NCI-H774 (cell line): Measurements from ENCODE around the gene TPK1.
"Not testable (repeated sequence)": the region's sequence is repeated elsewhere in the genome, so short reads cannot be mapped to it uniquely, and the experiment has no call there.

ENCODE experiments used
- DNase-seq: peaks from one replicate; lab custom pipeline; 2025; lab: John Stamatoyannopoulos, UW

TPK1 gene

DNA sequence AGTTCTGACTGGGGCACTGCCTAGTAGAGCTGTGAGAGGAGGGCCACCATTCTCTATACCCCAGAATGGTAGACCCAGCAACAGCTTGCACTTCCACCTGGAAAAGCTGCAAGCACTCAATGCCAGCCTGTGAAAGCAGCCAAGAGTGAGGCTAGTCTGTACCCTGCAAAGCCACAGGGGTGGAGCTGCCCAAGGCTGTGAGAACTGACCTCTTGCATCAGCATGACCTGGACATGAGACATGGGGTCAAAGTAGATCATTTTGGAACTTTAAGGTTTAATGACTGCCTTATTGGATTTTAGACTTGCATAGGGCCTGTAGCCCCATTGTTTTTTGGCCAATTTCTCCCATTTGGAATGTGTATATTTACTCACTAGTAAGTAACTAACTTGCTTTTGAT, 206.3 kb downstream of the TPK1 start:
- DNase-seq = no peak

DNA sequence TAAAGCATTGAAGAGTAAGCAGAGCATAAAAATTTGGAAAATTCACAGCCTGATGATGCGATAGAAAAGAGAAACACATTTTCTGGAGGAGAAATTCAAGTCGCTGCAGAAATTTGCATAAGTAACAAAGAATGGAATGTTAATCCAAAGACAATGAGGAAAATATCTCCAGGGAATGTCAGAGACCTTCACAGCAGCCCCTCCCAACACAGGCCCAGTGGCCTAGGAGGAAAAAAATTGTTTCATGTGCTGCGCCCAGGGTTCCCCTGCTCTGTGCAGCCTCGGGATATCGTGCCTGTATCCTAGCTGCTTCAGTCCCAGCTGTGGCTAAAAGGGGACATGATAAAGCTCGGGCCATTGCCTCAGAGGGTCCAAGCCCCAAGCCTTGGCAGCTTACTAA, 206.8 kb downstream of the TPK1 start:
- no peak for DNase-seq

DNA sequence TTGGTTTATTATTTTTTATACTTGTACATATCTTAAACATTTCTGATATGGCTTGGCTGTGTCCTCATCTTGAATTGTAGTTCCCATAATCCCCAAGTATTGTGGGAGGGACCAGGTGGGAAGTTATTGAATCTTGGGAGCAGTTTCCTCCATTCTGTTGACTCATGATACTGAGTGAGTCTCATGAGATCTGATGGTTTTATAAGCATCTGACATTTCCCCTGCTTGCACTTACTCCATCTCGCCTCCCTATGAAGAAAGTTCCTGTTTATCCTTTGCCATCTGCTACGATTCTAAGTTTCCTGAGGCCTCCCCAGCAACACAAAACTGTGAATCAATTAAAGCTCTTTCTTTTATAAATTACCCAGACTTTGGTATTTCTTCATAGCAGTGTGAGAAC, 207.7 kb downstream of the TPK1 start:
- DNase-seq = no peak

DNA sequence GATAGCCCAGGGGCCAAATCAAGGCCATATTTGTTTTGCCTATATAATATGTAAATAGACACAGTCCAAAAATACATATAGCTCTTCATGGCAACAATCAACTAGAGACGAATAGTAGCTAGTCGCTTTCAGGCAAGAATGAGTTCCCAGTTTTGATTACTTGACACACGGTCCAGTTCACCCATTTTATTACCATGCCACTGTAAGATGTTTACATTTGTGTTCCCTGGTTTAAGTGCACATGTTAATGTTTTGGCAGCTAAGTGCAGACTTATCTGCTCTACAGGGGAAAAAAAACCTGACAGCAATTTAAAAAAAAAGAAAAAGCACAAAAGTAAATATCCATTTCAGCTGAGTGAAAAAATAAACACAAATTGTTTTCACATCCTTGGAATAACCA, 213.1 kb downstream of the TPK1 start:
- no peak for DNase-seq

DNA sequence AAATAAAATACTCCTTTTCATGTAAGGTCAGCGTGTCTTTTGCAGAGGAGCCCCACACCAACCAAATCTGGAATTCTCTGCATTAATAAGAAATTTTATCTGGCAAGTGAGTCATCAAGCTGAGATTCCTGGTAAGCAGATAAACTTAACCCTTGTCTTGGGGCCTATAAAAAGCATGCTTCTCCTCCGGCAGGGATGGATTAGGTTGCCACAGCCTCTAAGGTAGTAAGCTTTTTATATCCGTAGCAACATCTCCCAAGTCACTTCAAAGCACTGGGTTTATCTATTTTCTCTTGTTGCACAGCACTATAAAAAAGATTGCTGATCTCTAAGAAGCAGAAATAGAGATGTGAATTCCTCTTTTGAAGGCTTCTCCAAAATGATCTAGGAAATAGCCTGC, 229.6 kb downstream of the TPK1 start:
- no peak for DNase-seq

DNA sequence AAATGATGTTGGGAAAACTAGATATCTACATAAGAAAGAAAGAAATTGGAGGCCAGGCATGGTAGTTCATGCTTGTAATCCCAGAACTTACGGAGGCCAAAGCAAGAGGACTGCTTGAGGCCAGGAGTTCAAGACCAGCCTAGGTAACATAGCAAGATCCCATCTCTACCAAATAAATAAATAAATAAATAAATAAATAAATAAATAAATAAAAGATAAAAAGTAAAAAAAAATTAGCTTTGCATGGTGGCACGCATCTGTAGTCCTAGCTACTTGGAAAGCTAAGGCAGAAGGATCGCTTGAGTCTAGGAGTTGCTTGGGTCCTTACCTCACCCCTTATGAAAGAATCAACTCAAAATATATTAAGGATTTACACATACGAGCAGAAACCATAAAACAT, 238.9 kb downstream of the TPK1 start:
- DNase-seq = no peak

DNA sequence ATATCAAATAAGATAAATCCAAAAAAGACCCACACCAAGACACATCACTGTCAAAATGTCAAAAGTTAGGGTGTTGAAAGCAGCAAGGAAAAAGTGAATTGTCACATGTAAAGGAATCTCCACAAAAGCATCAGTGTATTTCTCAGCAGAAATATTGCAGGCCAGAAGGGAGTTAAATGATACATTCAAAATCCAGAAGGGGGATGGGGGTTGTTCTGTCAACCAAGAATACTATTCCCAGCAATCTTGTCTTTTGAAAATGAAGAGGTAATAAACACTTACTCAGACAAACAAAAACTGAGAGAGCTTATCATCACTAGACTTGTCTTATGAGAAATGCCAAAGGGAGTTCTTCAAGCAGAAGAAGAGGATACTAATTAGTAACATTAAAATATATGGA, 241.3 kb downstream of the TPK1 start:
- no peak for DNase-seq

DNA sequence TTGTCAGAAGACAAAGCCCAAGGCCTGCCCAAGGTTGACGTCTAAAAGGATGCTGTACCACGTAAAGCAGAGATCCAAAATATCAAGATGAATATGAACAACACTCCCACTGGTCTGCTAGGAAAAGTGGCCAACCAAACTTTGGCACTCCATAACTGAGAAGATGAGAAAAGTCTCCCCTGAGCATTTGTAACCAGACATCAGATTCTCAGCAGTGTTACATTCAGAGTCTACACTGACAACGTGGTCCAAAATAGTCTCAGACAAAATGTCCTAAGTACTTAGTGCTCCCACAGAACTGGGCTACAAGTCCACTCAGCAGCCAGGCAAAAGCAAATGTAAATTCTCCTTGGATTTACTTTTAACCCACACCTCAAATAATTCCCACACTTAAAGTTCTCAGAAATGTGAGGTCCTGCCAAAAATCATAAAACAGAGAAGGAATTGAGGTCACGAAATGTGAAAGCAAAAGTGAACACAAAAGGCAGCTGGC, 247.2 kb downstream of the TPK1 start:
- DNase-seq = no peak

DNA sequence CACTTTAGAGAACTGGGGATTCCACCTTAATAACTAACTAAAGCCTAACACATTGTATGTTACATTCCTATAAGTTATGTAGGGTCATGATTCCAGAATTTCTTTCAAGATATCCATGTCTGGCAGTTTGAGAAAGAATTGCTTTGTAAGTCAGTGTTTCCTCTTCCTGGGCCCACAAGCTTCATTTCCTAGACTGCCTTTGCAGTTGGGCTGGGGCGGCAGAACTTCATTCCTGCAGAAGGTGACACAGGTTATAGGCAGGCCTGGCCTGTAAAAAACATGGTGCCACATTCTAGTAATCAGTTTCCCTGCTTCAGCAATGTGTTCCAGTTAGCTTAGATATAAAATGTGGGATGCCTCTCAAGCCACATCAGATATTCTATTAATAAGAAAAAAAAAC, 248.2 kb downstream of the TPK1 start:
- no peak for DNase-seq

DNA sequence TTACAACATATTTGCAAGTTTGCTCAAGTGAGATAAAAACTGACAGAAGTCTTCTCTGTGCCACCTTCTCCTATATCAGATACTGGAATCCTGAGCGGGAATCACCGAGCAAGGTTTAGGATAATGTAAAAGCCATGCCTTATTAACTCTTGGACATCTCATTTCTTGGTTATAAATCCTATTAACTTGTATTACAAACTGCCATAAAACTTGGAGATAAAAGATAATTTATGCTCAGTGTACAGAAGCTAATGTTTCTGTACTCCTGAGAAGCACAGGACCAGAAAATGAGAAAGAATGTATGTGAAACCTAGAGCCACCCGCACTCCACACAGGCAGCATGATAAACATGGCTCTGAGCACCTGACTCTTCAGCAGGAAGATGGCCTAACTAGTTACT, 251.1 kb downstream of the TPK1 start:
- DNase-seq = no peak

DNA sequence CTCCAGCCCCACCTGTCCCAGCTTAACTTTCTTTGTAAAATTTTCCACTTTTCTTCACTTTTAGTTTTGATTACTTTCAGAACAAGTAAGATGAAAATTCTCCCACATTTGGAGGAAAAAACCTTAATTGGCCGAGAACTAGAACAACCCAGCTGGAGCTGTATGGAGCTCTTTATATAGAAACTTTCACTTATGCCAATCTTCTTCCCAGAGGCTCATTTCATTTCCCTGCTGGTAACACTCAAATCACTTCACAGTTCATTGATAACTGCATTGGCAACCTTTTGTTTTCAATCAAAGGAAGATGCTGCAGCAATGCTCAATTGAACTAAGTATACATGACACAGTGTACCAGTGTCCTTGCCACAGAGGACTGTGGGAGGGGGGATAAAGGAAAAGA, 256.2 kb downstream of the TPK1 start:
- no peak for DNase-seq

DNA sequence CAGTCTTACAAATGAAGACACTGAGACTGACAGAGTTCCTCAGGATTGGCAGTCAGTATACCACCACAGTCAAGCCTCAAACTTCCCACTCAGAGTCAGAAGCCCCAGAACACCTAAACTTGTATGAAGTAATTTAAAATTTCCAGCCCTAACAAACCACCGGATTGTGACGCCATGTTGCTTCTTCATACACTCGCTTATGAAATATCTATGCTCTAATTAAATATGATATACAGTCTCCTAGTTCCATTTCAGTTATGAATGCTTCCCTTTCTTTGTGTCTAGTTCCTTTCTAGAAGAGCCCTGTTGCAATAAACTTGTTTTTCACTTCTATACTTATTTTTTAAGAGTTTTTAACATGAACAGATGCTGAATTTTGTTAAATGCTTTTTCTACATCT, 260.4 kb downstream of the TPK1 start:
- no peak for DNase-seq

DNA sequence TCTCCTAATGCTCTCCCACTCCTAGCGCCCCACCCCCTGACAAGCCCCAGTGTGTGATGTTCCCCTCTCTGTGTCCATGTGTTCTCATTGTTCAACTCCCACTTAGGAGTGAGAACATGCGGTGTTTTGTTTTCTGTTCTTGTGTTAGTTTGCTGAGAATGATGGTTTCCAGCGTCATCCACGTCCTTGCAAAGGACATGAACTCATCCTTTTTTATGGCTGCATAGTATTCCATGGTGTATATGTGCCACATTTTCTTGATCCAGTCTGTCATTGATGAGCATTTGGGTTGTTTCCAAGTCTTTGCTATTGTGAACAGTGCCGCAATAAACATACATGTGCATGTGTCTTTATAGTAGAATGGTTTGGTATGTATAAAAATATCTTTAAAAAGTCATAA, 261.1 kb downstream of the TPK1 start:
- not testable (repeated sequence) for DNase-seq

DNA sequence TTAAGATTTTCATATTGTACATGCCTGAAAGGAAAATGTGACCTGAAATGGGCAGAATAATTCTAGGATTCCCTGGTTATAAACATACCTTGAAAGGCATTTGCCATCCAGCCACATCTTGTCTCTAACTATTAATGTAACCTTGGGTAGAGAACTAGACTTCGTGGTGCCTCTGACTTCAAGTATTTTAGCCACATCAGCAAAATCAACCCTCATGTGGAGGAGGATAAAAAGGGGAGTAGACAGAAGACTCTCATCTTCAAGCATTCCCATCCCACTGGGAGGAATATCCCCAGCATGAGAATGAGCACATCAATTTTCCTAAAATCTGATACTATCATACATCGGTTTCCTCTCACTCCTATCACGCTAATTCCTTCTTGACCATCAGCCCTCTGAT, 267.6 kb downstream of the TPK1 start:
- no peak for DNase-seq

DNA sequence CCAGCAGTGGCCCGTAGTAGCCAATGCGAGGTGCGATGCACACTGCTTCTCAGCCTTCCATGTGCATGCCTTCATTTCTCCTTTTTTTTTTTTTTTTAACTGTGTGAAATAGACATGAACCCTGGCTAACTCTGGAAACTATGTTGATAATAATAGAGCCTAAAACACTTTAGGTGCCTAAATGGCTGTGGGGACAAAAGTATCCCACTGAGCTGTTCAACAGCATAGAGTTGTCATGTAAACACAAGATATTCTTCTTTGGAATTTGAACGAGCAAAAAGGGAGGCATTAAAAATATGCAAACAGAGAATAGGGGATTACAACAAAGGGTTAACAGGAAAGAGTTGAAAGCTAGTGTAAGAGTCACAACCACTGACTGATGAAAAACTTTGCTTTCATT, 270.3 kb downstream of the TPK1 start:
- DNase-seq = no peak

DNA sequence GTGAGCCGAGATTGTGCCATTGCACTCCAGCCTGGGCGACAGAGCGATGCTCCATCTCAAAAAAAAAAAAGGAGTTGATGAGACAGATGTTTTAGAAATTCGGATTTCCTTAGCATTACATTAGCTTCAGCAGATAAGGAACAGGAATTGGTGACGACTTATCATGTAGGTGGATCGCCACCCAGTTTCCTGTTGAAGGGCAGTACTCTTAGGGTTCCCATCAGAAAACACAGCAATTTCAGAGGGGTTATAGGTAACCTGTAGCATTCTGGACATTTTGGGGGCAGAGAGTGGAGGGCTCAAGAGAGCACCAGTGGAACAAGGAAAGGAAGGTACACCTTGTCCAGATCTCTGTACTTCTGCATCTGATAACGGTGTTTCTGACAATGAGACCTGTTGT, 286.0 kb downstream of the TPK1 start:
- no peak for DNase-seq

DNA sequence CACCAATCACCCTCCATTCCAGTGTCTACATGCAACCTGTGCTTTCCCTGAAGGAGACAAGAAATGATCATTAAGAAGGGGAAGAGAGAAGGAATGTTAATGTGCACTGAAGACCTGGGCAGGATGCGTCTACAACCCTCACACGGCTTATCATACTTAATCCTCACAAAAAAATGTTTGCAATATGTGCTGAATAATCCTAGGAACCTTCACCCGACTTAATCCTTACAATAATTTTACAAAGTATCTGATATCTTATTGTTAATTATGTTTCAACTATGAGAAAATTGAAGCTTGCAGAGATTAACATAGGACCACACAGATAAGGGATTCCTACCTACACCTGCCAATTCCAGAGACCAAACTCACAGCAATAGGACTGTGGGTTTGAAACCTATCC, 287.3 kb downstream of the TPK1 start:
- no peak for DNase-seq

DNA sequence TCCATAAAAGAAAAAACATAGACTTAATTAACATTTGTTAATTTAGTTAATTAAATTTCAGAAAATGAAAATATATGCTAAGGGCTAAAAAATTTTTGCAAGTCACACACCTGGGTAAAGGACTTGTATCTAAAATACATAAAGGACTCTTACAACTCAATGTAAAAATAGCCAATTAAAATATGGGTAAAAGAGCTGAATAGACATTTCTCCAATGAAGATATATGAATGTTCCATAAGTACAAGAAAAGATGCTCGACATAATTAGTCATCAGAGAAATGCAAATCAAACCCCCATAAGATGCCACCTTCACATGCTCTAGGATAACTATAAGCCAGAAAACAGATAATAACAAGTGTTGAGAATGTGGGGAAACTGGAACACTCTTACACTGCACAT, 288.0 kb downstream of the TPK1 start:
- DNase-seq = no peak

DNA sequence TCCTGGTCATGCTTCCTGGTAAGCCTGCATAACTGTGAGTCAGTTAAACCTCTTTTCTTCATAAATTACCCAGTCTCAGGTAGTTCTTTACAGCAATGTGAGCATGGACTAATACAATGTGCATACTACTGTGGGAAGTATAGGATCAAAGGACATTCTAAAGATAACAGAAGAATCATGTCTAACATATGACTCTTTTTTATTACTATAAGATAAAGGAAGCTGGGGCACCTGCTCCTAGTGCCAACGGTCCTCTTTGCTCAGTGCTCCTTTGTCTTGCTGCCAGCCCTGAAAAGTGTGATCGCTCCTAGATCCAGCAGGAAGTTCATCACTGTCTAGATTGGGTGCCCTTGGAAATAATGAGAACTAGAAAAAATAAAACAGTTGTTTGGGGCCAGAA, 289.1 kb downstream of the TPK1 start:
- no peak for DNase-seq

DNA sequence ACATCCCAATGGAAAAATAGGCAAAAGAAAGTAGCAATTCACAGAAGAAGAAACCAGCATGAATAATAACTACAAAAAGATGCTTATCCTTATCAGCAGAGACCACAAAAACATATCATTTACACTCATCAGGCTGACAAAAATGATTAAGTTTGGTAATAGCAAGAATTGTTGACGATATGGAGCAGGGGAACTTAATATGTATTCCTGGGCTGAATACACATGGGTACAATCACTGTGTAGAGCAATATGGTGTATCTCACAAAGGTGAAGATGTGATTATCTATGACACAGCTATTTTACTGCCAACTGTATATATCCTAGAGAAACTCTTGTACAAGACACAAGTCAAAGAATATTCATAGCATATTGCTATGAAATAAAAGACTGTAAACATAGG, 290.5 kb downstream of the TPK1 start:
- no peak for DNase-seq

DNA sequence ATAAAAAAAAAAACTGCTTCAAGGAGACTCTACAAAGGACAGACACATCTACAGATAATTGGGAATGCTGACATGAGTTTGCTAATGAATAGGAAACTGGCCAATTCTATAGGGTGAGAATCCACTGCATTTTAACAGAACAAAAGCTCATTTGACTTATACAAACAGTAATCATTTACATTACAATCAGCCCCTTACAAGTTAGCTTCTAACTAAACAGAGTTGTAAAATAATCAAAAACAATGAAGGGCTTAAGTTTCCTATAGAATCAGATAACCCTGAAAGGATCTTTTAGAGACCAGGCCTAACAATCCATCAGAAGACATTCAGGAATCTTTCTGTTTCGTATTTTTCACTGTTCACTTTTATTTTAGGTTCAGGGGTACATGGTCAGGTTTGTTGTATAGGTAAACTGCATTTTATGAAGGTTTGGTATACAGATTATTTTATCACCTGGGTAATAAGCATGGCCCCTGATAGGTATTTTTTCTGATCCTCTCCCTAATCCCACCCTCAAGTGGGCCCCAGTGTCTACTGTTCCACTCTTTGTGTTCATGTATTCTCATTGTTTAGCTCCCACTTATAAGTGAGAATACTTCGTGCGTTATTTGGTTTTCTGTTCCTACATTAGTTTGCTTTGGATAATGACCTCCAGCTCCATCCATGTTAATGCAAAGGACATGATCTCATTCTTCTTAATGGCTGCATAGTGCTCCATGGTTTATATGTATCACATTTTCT, 301.0 kb downstream of the TPK1 start:
- DNase-seq = no peak

DNA sequence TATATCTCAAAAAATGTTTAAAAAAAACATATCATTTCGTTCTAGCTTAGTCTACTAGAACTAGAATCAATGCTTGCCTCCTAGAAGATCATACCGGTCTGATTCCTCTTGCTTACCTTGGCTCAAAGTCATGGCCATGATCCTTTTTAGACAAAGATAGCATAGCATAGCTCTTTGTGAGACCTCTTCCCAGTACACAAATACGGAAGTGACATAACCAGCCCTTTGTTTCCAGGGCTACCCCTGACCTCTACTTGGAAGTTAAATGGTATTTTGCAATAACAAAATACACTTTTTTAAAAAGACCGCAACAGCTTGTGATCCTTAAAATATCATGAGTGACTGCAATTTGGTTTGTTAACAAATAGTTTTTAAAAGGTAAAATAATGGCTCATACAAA, 301.7 kb downstream of the TPK1 start:
- no peak for DNase-seq

DNA sequence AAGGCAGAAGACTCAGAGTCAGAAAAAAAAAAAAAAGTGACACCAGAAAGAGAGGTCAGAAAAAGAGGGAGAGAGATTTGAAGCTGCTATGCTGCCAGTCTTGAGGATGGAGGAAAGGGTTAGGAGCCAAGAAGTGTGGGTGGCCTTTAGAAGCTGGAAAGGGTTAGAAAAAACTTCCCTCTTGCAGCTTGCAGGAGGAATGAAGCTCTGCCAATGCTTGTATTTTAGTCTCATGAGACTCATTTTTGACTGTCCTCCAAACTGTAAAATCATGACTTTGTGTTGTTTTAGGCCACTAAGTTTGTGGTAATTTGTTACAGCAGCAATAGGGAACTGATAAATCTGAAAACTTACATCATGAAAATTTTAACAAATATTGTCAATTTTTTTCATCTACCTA, 304.7 kb downstream of the TPK1 start:
- no peak for DNase-seq

DNA sequence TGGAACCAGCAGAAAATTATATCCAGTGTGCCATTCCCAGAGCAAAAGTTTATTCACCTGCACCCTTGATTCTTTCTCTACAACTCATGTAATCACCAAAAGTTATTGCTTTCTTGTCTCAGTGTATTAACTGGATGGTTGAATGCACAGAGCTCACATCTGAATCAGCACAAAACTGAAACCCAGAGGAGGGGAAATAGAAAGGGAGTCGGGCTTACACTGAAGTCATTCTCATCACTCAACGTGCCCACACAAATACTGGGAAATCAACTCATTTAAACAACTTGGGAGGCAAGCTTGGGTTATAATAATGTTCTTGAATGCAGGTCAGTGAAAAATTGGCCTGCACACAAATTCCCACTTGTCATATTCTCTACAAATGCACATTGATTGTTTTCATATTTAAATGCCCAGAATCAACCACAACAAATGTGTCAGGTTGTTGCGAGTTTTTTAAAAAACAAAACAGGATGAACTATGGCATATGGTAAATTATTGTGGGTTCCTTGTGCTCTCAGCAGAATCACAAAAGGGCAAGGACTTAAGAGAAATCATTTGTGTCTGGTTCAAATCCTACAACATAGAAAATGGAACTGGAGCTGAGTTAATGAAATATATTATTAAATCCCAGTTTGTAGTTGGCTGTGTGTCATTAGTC, 306.5 kb downstream of the TPK1 start:
- no peak for DNase-seq
